ENCODE measurements around the gene THSD4.

THSD4 gene

DNA sequence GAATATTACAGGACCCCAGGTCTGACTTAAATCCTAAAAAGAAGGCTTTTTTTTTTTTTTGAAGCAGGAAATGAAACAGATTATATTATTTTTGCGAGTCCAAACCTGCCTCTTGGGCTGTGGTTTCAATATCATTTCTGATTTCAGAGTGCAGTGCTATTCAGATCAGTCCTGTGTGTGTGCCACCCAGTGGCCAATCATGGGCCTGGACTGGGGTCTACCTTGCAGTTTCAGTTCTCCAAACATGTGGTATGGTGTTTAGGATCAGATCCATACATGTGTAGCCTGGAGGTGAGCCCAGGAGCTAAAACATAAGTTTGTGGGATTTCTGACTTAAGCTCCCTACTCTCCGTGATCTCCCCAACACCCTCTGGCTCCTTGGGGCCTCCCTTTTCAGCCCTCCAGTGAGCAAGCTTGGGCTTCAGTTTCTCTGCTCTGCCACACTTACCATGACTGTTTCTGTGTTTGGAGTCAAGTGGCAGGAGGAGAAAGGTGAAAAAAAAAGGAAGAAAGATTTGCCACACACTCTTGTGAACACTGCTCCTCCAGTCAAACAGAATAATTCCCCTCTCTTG lies 12.1 kb upstream of the THSD4 start:
- Histone ChIP-seq H3K79me2 (ENCODE audit: control insufficient read depth, low read length) (no peaks in the 10 kb centered on the region), H3F3A (ENCODE audit: control insufficient read depth, insufficient read depth) (no peaks in the 10 kb centered on the region), H3K4me2 (ENCODE audit: low read length) (no peak overlapping the region), H3K27me3 (ENCODE audit: control insufficient read depth, low read length) (no peaks in the 10 kb centered on the region), H3K4me3 (ENCODE audit: low read length) (no peak overlapping the region), H3K4me1 (ENCODE audit: control insufficient read depth, low read length) (no peaks in the 10 kb centered on the region), H3K36me3 (ENCODE audit: control insufficient read depth, low read length) (no peaks in the 10 kb centered on the region), H3K9me3 (ENCODE audit: control insufficient read depth, insufficient read depth, low read length) (no peaks in the 10 kb centered on the region), H3K9me2 (replicated peaks; ENCODE audit: control insufficient read depth, low read length) (no peaks in the 10 kb centered on the region), H3K27ac (ENCODE audit: low read depth, low read length) (no peak overlapping the region), H4K20me1 (ENCODE audit: control insufficient read depth, insufficient read depth, low read depth, low read length) (no peaks in the 10 kb centered on the region)
- no peak for TF ChIP-seq EZH2phosphoT487 (IDR thresholded peaks at IDR 0.05; ENCODE audit: borderline replicate concordance, low read length)
- TF ChIP-seq, protein P1, sequence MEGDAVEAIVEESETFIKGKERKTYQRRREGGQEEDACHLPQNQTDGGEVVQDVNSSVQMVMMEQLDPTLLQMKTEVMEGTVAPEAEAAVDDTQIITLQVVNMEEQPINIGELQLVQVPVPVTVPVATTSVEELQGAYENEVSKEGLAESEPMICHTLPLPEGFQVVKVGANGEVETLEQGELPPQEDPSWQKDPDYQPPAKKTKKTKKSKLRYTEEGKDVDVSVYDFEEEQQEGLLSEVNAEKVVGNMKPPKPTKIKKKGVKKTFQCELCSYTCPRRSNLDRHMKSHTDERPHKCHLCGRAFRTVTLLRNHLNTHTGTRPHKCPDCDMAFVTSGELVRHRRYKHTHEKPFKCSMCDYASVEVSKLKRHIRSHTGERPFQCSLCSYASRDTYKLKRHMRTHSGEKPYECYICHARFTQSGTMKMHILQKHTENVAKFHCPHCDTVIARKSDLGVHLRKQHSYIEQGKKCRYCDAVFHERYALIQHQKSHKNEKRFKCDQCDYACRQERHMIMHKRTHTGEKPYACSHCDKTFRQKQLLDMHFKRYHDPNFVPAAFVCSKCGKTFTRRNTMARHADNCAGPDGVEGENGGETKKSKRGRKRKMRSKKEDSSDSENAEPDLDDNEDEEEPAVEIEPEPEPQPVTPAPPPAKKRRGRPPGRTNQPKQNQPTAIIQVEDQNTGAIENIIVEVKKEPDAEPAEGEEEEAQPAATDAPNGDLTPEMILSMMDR (IDR thresholded peaks at IDR 0.05; ENCODE audit: low read depth, low read length, poor library complexity, severe bottlenecking) = peak; percentile 29

- H3K4me3 ChIP-seq (ENCODE audit: low read length) = no peak overlapping the region
- TF ChIP-seq EZH2phosphoT487 (IDR thresholded peaks at IDR 0.05; ENCODE audit: borderline replicate concordance, low read length) = no peak
- TF ChIP-seq, protein P1 (IDR thresholded peaks at IDR 0.05; ENCODE audit: low read depth, low read length, poor library complexity, severe bottlenecking) = no peak
- H3K4me2 ChIP-seq (ENCODE audit: low read length) = no peak overlapping the region
- H3K27me3 ChIP-seq (ENCODE audit: control insufficient read depth, low read length) = no peaks in the 10 kb centered on the region
- no peaks in the 10 kb centered on the region for H3K36me3 ChIP-seq (ENCODE audit: control insufficient read depth, low read length)
- H4K20me1 ChIP-seq (ENCODE audit: control insufficient read depth, insufficient read depth, low read depth, low read length) = no peaks in the 10 kb centered on the region
- no peaks in the 10 kb centered on the region for H3K79me2 ChIP-seq (ENCODE audit: control insufficient read depth, low read length)
- H3K27ac ChIP-seq (ENCODE audit: low read depth, low read length) = no peak overlapping the region
- H3F3A ChIP-seq (ENCODE audit: control insufficient read depth, insufficient read depth) = no peaks in the 10 kb centered on the region
- H3K9me2 ChIP-seq (replicated peaks; ENCODE audit: control insufficient read depth, low read length) = no peaks in the 10 kb centered on the region
- H3K9me3 ChIP-seq (ENCODE audit: control insufficient read depth, insufficient read depth, low read length) = no peaks in the 10 kb centered on the region
- H3K4me1 ChIP-seq (ENCODE audit: control insufficient read depth, low read length) = no peaks in the 10 kb centered on the region
Measured at GRCh38 chr15:71104636-71105035, 10.6 kb upstream of the THSD4 start.

DNA sequence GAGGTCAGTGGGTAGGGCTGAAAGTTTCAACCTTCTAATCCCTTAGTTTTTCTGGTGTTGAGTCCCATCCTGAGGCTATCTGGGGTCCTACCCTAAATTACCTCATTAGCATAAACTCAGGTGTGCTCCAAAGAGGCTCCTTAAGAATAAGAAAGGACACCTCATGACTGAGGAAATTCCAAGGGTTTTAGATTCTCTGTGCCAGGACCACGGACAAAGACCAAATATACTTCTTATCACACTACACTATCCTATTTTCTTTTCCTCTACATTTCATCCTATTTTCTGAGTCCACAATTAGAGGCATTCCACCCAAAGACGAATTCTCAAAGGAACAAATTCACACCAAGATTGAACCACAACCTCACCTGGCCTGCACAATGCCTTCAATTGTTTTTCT lies 9.8 kb upstream of the THSD4 start:
- Histone ChIP-seq H3K36me3 (ENCODE audit: control insufficient read depth, low read length) (no peaks in the 10 kb centered on the region), H3K9me3 (ENCODE audit: control insufficient read depth, insufficient read depth, low read length) (no peaks in the 10 kb centered on the region), H3K9me2 (replicated peaks; ENCODE audit: control insufficient read depth, low read length) (no peaks in the 10 kb centered on the region), H3K79me2 (ENCODE audit: control insufficient read depth, low read length) (no peaks in the 10 kb centered on the region), H3F3A (ENCODE audit: control insufficient read depth, insufficient read depth) (no peaks in the 10 kb centered on the region), H3K4me3 (ENCODE audit: low read length) (no peak overlapping the region), H4K20me1 (ENCODE audit: control insufficient read depth, insufficient read depth, low read depth, low read length) (no peaks in the 10 kb centered on the region), H3K27me3 (ENCODE audit: control insufficient read depth, low read length) (no peaks in the 10 kb centered on the region), H3K4me1 (ENCODE audit: control insufficient read depth, low read length) (no peaks in the 10 kb centered on the region), H3K27ac (ENCODE audit: low read depth, low read length) (no peak overlapping the region), H3K4me2 (ENCODE audit: low read length) (no peak overlapping the region)
- TF ChIP-seq, protein P1 (IDR thresholded peaks at IDR 0.05; ENCODE audit: low read depth, low read length, poor library complexity, severe bottlenecking) = no peak
- TF ChIP-seq EZH2phosphoT487 (IDR thresholded peaks at IDR 0.05; ENCODE audit: borderline replicate concordance, low read length) = no peak
